SK-N-SH treated with all-trans-retinoic acid at 6 μM for 48 hours (cell line): ENCODE data around the gene SP140L.

Experiments
- ARNTL ChIP-seq: fragments of 450-650 bp; formaldehyde crosslinking; IDR thresholded peaks from 2 replicates; pipeline ENCODE4 v1.5.0; 2020; ENCODE audit warnings: low read depth, mild to moderate bottlenecking, moderate library complexity, borderline replicate concordance
- CREB5 ChIP-seq: fragments of 250-450 bp; sonication (Bioruptor Pico); IDR thresholded peaks from 2 replicates; pipeline ENCODE4 v1.5.1; 2020; ENCODE audit warnings: low read depth, mild to moderate bottlenecking, moderate library complexity
- CSDC2 ChIP-seq: fragments of 250-450 bp; sonication (Bioruptor Pico); IDR thresholded peaks from 2 replicates; pipeline ENCODE4 v1.5.0; 2020; ENCODE audit warnings: mild to moderate bottlenecking, moderate library complexity
- GLIS3 ChIP-seq: fragments of 250-450 bp; sonication (Bioruptor Pico); IDR thresholded peaks from 2 replicates; pipeline ENCODE4 v1.5.0; 2020; ENCODE audit warnings: mild to moderate bottlenecking, moderate library complexity
- OSR1 ChIP-seq: fragments of 250-450 bp; sonication (Bioruptor Pico); IDR thresholded peaks from 2 replicates; pipeline ENCODE4 v1.8.0; 2022; ENCODE audit warnings: moderate library complexity, mild to moderate bottlenecking, inconsistent platforms
- PATZ1 ChIP-seq: fragments of 250-450 bp; sonication (Bioruptor Pico); IDR thresholded peaks from 2 replicates; pipeline ENCODE4 v1.8.0; 2020; ENCODE audit warnings: mild to moderate bottlenecking, moderate library complexity, borderline replicate concordance
- PPARA ChIP-seq: fragments of 250-450 bp; sonication (Bioruptor Pico); IDR thresholded peaks from 2 replicates; pipeline ENCODE4 v1.5.0; 2020; ENCODE audit warnings: mild to moderate bottlenecking, borderline replicate concordance
- RARB ChIP-seq: fragments of 250-450 bp; sonication (Bioruptor Pico); IDR thresholded peaks from 2 replicates; pipeline ENCODE4 v1.8.0; 2021; ENCODE audit warnings: mild to moderate bottlenecking, moderate library complexity
- SNAI2 ChIP-seq: fragments of 250-450 bp; sonication (Bioruptor Pico); IDR thresholded peaks from 2 replicates; pipeline ENCODE4 v1.5.0; 2020; ENCODE audit warnings: mild to moderate bottlenecking, moderate library complexity
- TCF4 ChIP-seq: fragments of 250-450 bp; sonication (Bioruptor Pico); IDR thresholded peaks from 2 replicates; pipeline ENCODE4 v1.8.0; 2021; ENCODE audit warnings: mild to moderate bottlenecking, moderate library complexity, borderline replicate concordance
- TOX ChIP-seq: fragments of 250-450 bp; sonication (Bioruptor Pico); IDR thresholded peaks from 2 replicates; pipeline ENCODE4 v1.8.0; 2021; ENCODE audit warnings: mild to moderate bottlenecking, moderate library complexity, borderline replicate concordance
- ZFP3 ChIP-seq: fragments of 250-450 bp; sonication (Bioruptor Pico); IDR thresholded peaks from 2 replicates; pipeline ENCODE4 v1.5.0; 2020; ENCODE audit warnings: mild to moderate bottlenecking, moderate library complexity
- ZFP30 ChIP-seq: fragments of 450-650 bp; formaldehyde crosslinking; IDR thresholded peaks from 2 replicates; pipeline ENCODE4 v1.5.0; 2022; ENCODE audit warnings: mild to moderate bottlenecking, moderate library complexity
- ZNF70 ChIP-seq: fragments of 450-650 bp; formaldehyde crosslinking; IDR thresholded peaks from 2 replicates; pipeline ENCODE4 v1.5.0; 2020; ENCODE audit warnings: mild to moderate bottlenecking, moderate library complexity

GRCh38 chr2:230362030-230362691 is 35.2 kb downstream of the SP140L start:
- TF ChIP-seq CSDC2 (CRISPR knock-in tag) = no peak
- no peak for TF ChIP-seq ZNF70 (CRISPR knock-in tag)
- TF ChIP-seq ZFP30 (CRISPR knock-in tag) = no peak
- TF ChIP-seq ZFP3 (CRISPR knock-in tag) = no peak
- no peak for TF ChIP-seq GLIS3 (CRISPR knock-in tag)
- no peak for TF ChIP-seq PATZ1 (CRISPR knock-in tag)
- TF ChIP-seq RARB (CRISPR knock-in tag) = no peak
- no peak for TF ChIP-seq TOX (CRISPR knock-in tag)
- no peak for TF ChIP-seq TCF4
- no peak for TF ChIP-seq ARNTL (CRISPR knock-in tag)
- no peak for TF ChIP-seq CREB5 (CRISPR knock-in tag)
- TF ChIP-seq PPARA = no peak
- TF ChIP-seq SNAI2 (CRISPR knock-in tag) = no peak
- TF ChIP-seq OSR1 = no peak
